NCI-H1436 treated with DMSO at 0.1 percent for 48 hours (cell line): ENCODE measurements around the gene ZCCHC14.
"Not testable (repeated sequence)": the region's sequence is repeated elsewhere in the genome, so short reads cannot be mapped to it uniquely, and the experiment has no call there.

Experiments
- DNase-seq: peaks from one replicate; lab custom pipeline; 2025; lab: John Stamatoyannopoulos, UW

Gene ZCCHC14

GRCh38 chr16:87497023-87497766 is 4.4 kb upstream of the ZCCHC14 start:
- DNase-seq, result not testable (repeated sequence)

GRCh38 chr16:87496447-87496801 is 3.6 kb upstream of the ZCCHC14 start:
- DNase-seq, result no peak

DNA sequence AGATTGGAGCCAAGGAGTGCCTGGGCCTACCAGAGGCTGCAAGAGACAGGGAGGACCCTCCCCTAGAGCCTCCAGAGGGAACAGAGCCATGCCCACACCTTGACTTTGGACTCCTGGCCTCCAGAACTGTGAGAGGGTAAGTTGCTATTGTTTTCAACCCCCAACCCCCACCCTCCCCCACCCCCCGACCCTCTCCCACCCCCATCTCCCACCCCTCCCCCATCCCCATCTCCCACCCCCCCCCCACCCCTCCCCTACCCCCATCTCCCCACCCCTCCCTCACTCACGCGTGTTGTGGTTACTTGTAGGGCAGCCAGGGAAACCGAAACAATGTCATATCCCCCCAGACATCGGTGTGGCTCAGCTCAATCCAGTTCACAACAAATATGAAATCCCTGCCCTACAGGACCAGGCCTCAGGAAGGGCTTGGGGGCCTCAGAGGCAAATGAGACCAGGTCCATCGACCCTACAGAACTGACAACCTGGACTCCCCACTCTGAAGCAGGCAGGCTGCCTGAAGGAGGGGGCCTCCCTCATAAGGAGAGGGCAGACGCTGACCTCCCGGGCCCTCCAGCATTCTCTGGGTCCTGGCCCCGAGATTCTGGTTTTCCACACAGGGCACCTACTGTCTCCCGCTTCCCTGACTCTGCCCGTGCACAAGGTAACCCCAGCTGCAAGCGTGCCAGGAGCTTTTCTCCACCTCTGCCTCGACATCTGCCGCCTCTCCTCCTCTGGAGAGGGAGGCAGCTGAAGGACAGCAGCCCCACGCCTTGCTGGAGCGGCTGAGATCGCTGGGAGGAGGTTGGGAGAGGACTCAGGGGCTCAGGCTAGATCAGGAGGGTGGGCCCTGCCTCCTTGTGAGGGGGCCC is 3.0 kb upstream of the ZCCHC14 start:
- no peak for DNase-seq

DNA sequence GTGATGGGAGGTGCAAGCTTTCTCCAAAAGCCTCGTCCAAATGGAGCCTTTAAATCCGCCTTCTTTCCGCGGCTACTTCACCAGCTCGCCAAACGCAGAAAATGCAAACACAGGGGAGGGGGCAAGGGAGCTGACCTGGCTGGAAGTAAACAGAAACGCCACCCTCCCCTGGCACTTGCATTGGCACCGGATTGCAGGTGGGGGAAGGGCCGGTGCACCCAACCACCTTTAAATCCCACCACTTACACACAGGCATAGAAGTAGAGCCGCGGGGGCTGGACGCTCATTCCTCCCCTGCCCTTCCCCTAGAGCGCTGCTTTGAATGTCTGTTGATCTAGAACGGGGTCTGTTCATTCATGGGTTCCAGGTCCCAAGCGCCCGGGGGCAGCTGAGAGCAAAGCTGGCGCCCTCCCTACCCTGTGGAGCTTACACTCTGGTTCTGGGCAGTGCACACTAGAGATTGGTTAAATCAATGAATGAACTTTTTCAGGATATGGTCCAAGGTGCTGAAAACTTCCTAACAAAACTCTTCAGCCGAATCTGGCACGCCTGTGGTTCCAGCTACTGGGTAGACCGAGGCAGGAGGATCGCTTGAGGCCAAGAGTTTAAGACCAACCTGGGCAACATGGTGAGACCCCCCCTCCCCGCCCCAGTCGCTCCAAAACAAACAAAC is 920 bp upstream of the ZCCHC14 start:
- DNase-seq, result no peak

DNA sequence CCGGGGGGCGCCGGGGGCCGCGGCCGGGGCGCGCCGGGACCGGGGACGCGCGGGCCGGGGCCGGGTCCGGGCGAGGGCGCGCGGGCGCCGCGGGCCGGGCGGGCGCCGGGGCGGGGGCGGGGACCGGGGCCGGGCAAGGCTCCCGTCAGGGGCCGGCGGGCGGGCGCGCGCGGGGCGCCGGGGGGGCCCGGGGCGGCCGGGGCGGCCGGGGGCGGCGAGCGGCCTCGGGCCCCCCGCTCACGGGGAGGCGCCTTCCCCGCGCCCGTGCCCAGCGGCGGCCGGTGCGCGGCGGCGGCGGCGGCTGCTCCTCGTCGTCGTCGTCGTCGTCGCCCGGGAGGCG is 563 bp downstream of the ZCCHC14 start:
- no peak for DNase-seq

- no peak for DNase-seq
Observed at GRCh38 chr16:87491522-87492290, 1.1 kb downstream of the ZCCHC14 start.

- DNase-seq, result not testable (repeated sequence)
Observed at GRCh38 chr16:87490799-87491521, 1.9 kb downstream of the ZCCHC14 start.

DNA sequence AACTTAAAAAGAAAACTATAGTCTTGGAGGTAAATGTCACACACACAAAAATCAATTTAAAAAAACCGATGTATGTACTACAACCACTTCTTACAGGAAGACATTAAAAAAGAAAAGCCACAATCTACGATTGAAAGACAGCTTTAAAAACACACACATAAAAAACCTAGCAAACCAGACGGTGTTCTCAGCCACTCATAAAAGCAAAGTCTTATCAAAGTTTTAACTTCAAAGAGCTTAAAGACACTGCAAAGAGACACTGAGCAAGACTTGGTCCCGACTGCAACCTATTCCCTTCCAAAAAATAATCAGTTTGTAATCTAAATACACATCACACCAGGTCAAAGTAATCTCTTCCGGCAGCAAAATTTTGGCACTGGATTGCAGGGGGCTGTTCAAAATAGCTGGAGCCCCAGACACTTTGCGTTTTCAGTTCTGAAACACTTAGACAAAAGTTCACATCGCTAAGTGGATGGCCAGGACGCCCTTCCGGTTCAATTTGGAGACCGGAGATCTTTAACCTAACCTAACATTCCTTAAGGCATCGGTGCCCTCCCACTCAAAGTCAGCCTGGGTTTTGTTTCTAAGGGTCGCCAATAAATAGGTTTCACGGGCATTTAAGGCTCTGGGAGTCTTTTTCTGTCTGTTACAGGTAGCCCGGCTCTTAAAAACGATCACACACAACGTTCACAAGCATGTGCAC is 2.6 kb downstream of the ZCCHC14 start:
- no peak for DNase-seq

DNA sequence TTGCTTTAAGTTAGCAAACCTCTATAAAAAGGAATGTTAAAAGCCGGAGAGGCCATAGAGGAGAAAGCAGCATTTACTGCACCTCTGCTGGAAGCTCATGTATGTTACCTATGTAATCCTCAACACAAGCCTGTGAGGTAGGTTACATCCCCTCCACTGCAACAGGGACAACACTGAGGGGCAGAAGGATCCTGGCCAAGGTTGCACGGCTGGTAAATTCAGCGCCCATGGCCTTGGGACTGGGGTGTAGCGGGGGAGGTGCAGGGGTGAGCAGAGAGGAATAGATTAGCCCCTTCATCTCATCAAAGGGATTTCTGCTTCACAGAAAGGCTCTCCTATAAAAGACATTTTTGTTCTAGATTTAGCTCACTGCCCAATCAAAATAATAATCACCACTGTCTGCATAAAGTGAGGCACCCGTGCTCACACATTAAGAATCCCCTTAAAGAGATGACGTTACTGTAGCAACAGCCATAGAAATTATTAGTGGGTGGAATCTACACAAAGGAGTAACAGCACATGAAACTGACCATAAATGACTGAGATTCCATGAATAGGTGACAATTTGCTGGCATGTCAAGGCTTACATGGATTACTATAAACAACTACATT is 3.3 kb downstream of the ZCCHC14 start:
- DNase-seq, result no peak

DNA sequence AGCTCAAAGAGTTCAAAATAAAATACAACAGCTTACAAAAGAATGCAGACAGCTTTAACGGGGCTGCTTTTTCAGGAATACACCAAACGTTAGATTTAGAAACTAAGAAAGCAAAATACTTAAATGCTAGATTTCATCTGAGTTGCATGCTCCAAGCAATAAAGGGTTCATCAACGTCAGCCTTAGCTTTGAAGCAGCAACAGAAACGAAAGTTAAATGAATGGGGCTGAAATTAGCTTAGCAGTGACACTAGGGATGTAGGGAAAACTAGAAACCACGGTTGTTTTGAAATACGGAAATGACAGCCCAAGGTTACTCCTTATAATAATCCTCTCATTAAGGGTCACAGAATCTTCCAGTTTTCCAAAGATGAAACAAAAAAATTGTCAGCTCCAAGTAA is 3.9 kb downstream of the ZCCHC14 start:
- not testable (repeated sequence) for DNase-seq

GRCh38 chr16:87487361-87487924 is 5.4 kb downstream of the ZCCHC14 start:
- no peak for DNase-seq

DNA sequence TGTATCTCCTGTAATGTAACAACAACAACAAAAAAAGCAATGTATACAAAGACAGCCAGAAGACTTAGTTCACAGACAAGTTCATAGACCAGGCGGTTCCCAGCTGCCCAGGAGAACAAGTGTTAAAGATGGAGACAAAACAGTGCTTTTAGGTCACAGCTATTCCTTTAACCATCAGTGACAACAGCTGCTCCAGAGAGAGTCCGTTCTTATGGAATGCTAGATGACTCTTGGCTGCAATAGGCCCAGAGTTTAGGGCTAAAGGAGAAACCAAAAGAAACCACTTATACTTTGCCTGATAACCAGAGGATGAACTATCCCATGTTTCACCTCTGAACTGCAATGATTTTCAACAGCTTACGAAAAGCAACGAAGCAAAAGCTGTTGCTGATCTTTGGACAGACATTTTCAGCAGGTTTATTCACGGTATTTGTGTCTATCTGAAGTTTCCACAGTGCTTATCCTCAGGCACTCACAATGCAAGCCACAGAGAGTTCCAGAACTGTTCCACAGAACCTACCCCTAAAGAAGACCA is 6.0 kb downstream of the ZCCHC14 start:
- DNase-seq, result no peak

DNA sequence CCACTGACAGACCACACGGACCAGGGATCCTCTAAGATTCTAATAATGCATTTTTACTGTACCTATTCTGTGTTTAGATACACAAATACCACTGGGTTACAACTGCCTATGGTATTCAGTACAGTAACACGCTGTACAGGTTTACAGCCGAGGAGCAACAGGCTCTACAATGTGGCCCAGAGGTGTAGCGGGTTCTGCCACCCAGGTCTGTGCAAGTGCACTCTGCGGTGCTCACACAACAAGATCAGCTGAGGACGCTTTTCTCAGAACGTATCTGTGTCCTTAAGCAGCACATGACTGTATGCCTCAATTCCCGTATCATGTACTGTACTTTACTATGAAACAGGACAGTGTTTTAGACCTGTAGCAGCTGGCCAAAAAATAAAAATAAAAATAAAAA is 6.5 kb downstream of the ZCCHC14 start:
- no peak for DNase-seq

GRCh38 chr16:87485792-87486191 is 7.0 kb downstream of the ZCCHC14 start:
- DNase-seq, result not testable (repeated sequence)

DNA sequence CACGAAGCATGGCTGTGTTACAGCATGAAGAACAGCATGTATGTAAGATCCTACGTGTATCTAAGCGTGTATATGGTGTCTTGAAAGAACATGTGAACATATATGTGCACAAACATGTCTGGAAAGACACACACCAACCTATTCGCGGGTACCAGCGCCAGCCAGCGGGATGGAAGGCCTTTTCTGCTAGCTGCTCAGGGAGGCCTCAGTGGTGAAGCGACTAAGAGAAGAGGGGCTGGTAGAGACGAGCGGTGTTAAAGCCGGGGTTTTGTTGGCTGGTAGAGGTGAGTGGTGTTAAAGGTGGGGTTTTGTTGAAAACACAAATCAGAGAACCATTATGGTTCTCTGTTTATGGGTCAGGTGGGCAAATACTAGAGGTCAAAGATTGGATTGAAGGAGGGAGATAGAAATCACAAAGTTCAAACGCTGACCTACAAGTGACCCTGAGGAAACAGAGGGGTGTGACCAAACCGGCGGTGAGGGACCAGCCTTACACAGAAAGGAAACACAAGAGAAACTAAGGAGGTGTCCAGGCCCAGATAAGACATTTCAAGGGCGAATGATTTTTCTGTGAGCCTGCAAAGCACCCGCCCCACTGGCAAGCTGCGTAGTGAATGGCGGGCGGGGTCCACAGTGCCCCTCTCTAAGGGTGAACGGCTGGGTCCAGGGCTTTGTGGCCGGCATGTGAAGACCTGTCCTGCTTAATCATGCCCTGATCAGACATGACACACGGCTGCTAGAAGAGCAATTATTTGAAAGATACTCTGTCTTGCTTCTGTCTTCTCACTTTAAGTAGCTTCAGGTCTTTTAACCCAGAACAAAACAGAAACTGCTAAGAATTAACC is 8.1 kb downstream of the ZCCHC14 start:
- no peak for DNase-seq

GRCh38 chr16:87483481-87483880 is 9.3 kb downstream of the ZCCHC14 start:
- DNase-seq, result no peak

DNA sequence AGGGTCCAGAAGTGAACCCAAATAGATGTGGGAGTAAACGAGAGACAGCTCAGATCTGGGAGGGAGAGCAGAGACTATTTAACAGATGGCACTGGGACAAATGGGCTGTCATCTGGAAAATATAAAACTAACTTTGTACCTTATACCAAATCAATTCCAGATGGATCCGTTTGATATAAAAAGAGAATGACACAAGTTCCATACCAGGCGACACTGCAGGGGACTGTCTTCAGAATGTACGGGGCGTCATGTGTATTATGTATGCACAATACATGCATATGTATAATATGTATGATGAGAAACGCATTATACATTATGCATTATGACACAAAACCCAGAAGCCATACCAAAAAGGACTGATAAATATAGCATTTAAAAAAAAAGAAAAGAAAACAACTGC is 10.2 kb downstream of the ZCCHC14 start:
- not testable (repeated sequence) for DNase-seq

DNA sequence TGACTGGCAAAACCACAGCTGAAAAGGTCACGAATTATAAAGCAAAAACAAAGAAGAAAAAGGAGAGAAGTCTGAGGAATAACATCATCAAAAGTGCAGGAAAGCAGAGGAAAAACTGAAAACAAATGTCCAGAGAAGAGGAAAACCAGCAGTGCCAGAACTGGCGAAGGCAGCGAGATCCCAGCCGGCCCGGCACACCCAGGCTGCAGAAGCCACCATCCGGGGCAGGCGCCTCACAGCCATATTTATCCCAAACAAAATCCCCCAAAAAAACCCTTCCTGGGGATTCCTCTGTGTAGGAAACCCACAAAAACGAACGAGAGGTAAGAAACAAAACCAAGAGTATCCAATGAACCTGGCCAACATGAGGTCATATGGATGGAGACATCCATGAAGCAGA is 10.6 kb downstream of the ZCCHC14 start:
- no peak for DNase-seq

GRCh38 chr16:87481711-87482110 is 11.1 kb downstream of the ZCCHC14 start:
- not testable (repeated sequence) for DNase-seq
